IMR-90 (cell line): ENCODE data around the gene LAMC3. TPM values are rescaled to one million over a fixed set of nuclear protein-coding genes. Genes with fewer than 3 reads are reported as not detected.

Experiments
- ATAC-seq: fragments of 200-7000 bp; cut with Tn5 transposase; 2 replicates; pipeline ENCODE4 v1.9.1; 2020; ENCODE audit warnings: low read depth, mild to moderate bottlenecking, moderate library complexity
- BruUV-seq: library from RNA; stranded (reverse); fragments of 400-500 nt; replicated peaks from 2 replicates; lab custom pipeline; 2021; lab: Mats Ljungman, UMichigan
- CTCF ChIA-PET: fragments of 300-600 bp; formaldehyde crosslinking; extraction: SDS; loops from one replicate; lab custom pipeline; 2021; ENCODE audit warnings: antibody characterized with exemption; lab: Yijun Ruan, JAX
- POLR2A ChIA-PET: fragments of 300-600 bp; sonication (Branson Sonifier 250); formaldehyde crosslinking; loops from one replicate; lab custom pipeline; 2022; ENCODE audit warnings: antibody characterized with exemption; ENCODE audit not compliant: unreplicated experiment; lab: Charles Lee
- DNase-seq: peaks from one replicate; pipeline ENCODE4 v3.0.0; 2013
- H2AFZ ChIP-seq: replicated peaks from 2 replicates; pipeline ENCODE3; 2013; ENCODE audit warnings: low read length, mild to moderate bottlenecking; ENCODE audit not compliant: poor library complexity
- H2AK5ac ChIP-seq: 2 replicates; pipeline ENCODE4 v1.6.1; 2013; ENCODE audit warnings: low read depth, low read length, inconsistent platforms
- H2AK9ac ChIP-seq: replicated peaks from 2 replicates; pipeline ENCODE3; 2013; ENCODE audit warnings: mild to moderate bottlenecking, low read depth, low read length, moderate library complexity; ENCODE audit not compliant: poor library complexity
- H2BK120ac ChIP-seq: 2 replicates; pipeline ENCODE4 v1.6.1; 2013; ENCODE audit warnings: low read depth, low read length, inconsistent platforms
- H2BK15ac ChIP-seq: 3 replicates; pipeline ENCODE4 v1.6.1; 2013; ENCODE audit warnings: low read depth, low read length, inconsistent platforms
- H2BK20ac ChIP-seq: 2 replicates; pipeline ENCODE4 v1.6.1; 2013; ENCODE audit warnings: low read depth, mild to moderate bottlenecking, inconsistent platforms, low read length, moderate library complexity
- H2BK5ac ChIP-seq: 2 replicates; pipeline ENCODE4 v1.6.1; 2013; ENCODE audit warnings: mild to moderate bottlenecking, low read depth, low read length, inconsistent platforms; ENCODE audit not compliant: poor library complexity, severe bottlenecking
- H3K14ac ChIP-seq: replicated peaks from 2 replicates; pipeline ENCODE4 v1.6.1; 2013; ENCODE audit warnings: low read depth, low read length, inconsistent platforms
- H3K18ac ChIP-seq: 2 replicates; pipeline ENCODE4 v1.6.1; 2013; ENCODE audit warnings: low read depth, low read length, control low read depth
- H3K23ac ChIP-seq: 2 replicates; pipeline ENCODE4 v1.6.1; 2013; ENCODE audit warnings: low read depth, low read length, inconsistent platforms
- H3K27ac ChIP-seq: 2 replicates; pipeline ENCODE4 v1.5.1; 2013; ENCODE audit warnings: mild to moderate bottlenecking, control low read depth, low read length; ENCODE audit not compliant: insufficient read depth
- H3K27me3 ChIP-seq: 2 replicates; pipeline ENCODE4 v1.6.1; 2013; ENCODE audit warnings: low read length; ENCODE audit not compliant: control insufficient read depth, insufficient read depth
- H3K36me3 ChIP-seq: 2 replicates; pipeline ENCODE4 v1.6.1; 2013; ENCODE audit warnings: low read length, mixed read lengths; ENCODE audit not compliant: control insufficient read depth, insufficient read depth
- H3K4ac ChIP-seq: 2 replicates; pipeline ENCODE4 v1.6.1; 2013; ENCODE audit warnings: low read depth, low read length, inconsistent platforms
- H3K4me1 ChIP-seq: 2 replicates; pipeline ENCODE4 v1.6.1; 2013; ENCODE audit warnings: low read length, mixed read lengths; ENCODE audit not compliant: control insufficient read depth, insufficient read depth
- H3K4me2 ChIP-seq: 2 replicates; pipeline ENCODE4 v1.6.1; 2013; ENCODE audit warnings: low read depth, mild to moderate bottlenecking, control low read depth, low read length, moderate library complexity
- H3K4me3 ChIP-seq: 2 replicates; pipeline ENCODE4 v1.5.1; 2013; ENCODE audit warnings: low read depth, mild to moderate bottlenecking, control low read depth, low read length, moderate library complexity; ENCODE audit not compliant: insufficient read depth
- H3K56ac ChIP-seq: 2 replicates; pipeline ENCODE4 v1.6.1; 2013; ENCODE audit warnings: low read length, inconsistent platforms; ENCODE audit not compliant: insufficient read depth; ENCODE audit errors: extremely low read depth
- H3K79me1 ChIP-seq, 2 experiments: 2 replicates each; pipeline ENCODE4 v1.6.1; 2013; ENCODE audit warnings: low read length in 2 of 2, inconsistent platforms in 1 of 2, low read depth in 1 of 2
- H3K9ac ChIP-seq: 2 replicates; pipeline ENCODE4 v1.6.1; 2013; ENCODE audit warnings: low read depth, low read length, control low read depth
- H3K9me1 ChIP-seq: 2 replicates; pipeline ENCODE4 v1.6.1; 2013; ENCODE audit warnings: low read length, inconsistent platforms; ENCODE audit not compliant: insufficient read depth
- H3K9me3 ChIP-seq: 2 replicates; pipeline ENCODE4 v1.6.1; 2013; ENCODE audit warnings: low read length; ENCODE audit not compliant: control insufficient read depth, insufficient read depth
- H4K20me1 ChIP-seq: 2 replicates; pipeline ENCODE4 v1.6.1; 2013; ENCODE audit warnings: low read length, inconsistent platforms; ENCODE audit not compliant: insufficient read depth
- H4K5ac ChIP-seq: 2 replicates; pipeline ENCODE4 v1.6.1; 2013; ENCODE audit warnings: mild to moderate bottlenecking, low read depth, low read length, control low read depth
- H4K8ac ChIP-seq, 2 experiments: 2 replicates each; pipeline ENCODE4 v1.6.1; 2013; ENCODE audit warnings: low read depth in 2 of 2, low read length in 2 of 2, control low read depth in 1 of 2, inconsistent platforms in 1 of 2
- H4K91ac ChIP-seq: 2 replicates; pipeline ENCODE4 v1.6.1; 2013; ENCODE audit warnings: low read depth, low read length, inconsistent platforms; ENCODE audit not compliant: insufficient read depth
- BHLHE40 ChIP-seq: fragments of 150-350 bp; IDR thresholded peaks from 2 replicates; pipeline ENCODE4 v1.6.1; 2016; ENCODE audit warnings: mild to moderate bottlenecking, low read depth, low read length
- CEBPB ChIP-seq: IDR thresholded peaks from 2 replicates; pipeline ENCODE4 v1.6.1; 2012; ENCODE audit warnings: low read depth, low read length, improper control_type of control experiment
- FOS ChIP-seq: fragments of 150-350 bp; IDR thresholded peaks from 2 replicates; pipeline ENCODE4 v1.6.1; 2016; ENCODE audit warnings: low read depth, low read length
- MAFK ChIP-seq: IDR thresholded peaks from 2 replicates; pipeline ENCODE4 v1.6.1; 2012; ENCODE audit warnings: low read depth, low read length, improper control_type of control experiment
- MAZ ChIP-seq: IDR thresholded peaks from 2 replicates; pipeline ENCODE4 v1.6.1; 2012; ENCODE audit warnings: low read depth, mild to moderate bottlenecking, low read length, improper control_type of control experiment, moderate library complexity, borderline replicate concordance
- POLR2A ChIP-seq: IDR thresholded peaks from 2 replicates; pipeline ENCODE4 v1.6.1; 2012; ENCODE audit warnings: mild to moderate bottlenecking, low read depth, low read length
- RFX5 ChIP-seq: IDR thresholded peaks from 2 replicates; pipeline ENCODE4 v1.8.0; 2012; ENCODE audit warnings: low read depth, mild to moderate bottlenecking, low read length, moderate library complexity
- WGBS, 2 experiments: methylation state at CpG; one replicate each; pipeline versions ENCODE4 v1.1.5 to v1.1.7; 2013; ENCODE audit warnings: missing lambda C conversion rate in 2 of 2; ENCODE audit not compliant: insufficient read length in 1 of 2; ENCODE audit errors: extremely low coverage in 2 of 2; 5-methylcytosine and 5-hydroxymethylcytosine counted together
- dilution Hi-C: fragments of 300-500 bp; cut with HindIII; formaldehyde crosslinking; loops from one replicate; pipeline ENCODE4 v1.14.3; 2018; ENCODE audit warnings: low sequenced_read_pairs; ENCODE audit not compliant: unreplicated experiment
- in situ Hi-C: fragments of 300-500 bp; cut with MboI; formaldehyde crosslinking; loops from 3 replicates; pipeline ENCODE4 v1.14.3; 2019; ENCODE audit warnings: low sequenced_read_pairs, inconsistent platforms, mixed read lengths
- intact Hi-C: fragments of 100-400 bp; cut with micrococcal nuclease; formaldehyde crosslinking; loops from 2 replicates; pipeline ENCODE4 v1.10.0; 2022
- polyA plus RNA-seq, 3 experiments: library from polyadenylated mRNA; depleted of rRNA; stranded (reverse); fragments of >200 nt; gene quantifications; 2 replicates each; pipeline ENCODE4 v1.2.3, GENCODE V29; 2012; ENCODE audit warnings: low replicate concordance in 1 of 3
- total RNA-seq: library from RNA; depleted of rRNA; stranded (reverse); fragments of >200 nt; gene quantifications from 2 replicates; pipeline ENCODE4 v1.2.3, GENCODE V29; 2012
- TF ChIP-seq, protein P1 (sequence below): conservative IDR thresholded peaks from 2 replicates; pipeline ENCODE4 v1.5.1; 2012; ENCODE audit warnings: mild to moderate bottlenecking, low read depth, low read length, improper control_type of control experiment
- TF ChIP-seq, protein P2 (sequence below): fragments of 150-350 bp; IDR thresholded peaks from 2 replicates; pipeline ENCODE4 v1.6.1; 2017; ENCODE audit warnings: mild to moderate bottlenecking, antibody characterized with exemption, low read length, low read depth

LAMC3 gene
- total and polyA plus RNA-seq, 2 of the 4 experiments (the other 2 are of a cell fraction) = not detected

GRCh38 chr9:130988400-130988747 lies 20.6 kb upstream of the LAMC3 start:
- in situ Hi-C loops (no loop called here), intact Hi-C loops (no loop called here), dilution Hi-C loops (no loop called here)
- Histone ChIP-seq H2AK9ac (no peak overlapping the region), H2BK120ac (no peak overlapping the region), H3K36me3 (no peaks in the 10 kb centered on the region), H4K20me1 (no peaks in the 10 kb centered on the region), H2AK5ac (no peak overlapping the region), H4K8ac (no peak overlapping the region), H3K79me1 (no peaks in the 10 kb centered on the region), H2AFZ (no peak overlapping the region), H3K4ac (no peak overlapping the region), H3K9me3 (no peaks in the 10 kb centered on the region), H3K4me2 (no peak overlapping the region), H3K4me3 (no peak overlapping the region), H3K9ac (no peak overlapping the region), H3K14ac (no peak overlapping the region), H2BK5ac (no peak overlapping the region), H3K27ac (no peak overlapping the region), H2BK20ac (no peak overlapping the region), H3K23ac (no peak overlapping the region), H3K4me1 (no peaks in the 10 kb centered on the region), H2BK15ac (no peak overlapping the region), H4K91ac (no peak overlapping the region), H3K56ac (no peak overlapping the region), H3K27me3 (peaks cover 43% of the 10 kb centered on the region), H3K18ac (no peak overlapping the region), H4K5ac (no peak overlapping the region), H3K9me1 (no peaks in the 10 kb centered on the region)
- DNase-seq = no peak
- no peak for ATAC-seq
- BruUV-seq = no TSS peak
- WGBS, 2 experiments = no CpG with 5 or more reads among the region's 2 CpGs
- POLR2A ChIA-PET = no interaction called here
- TF ChIP-seq BHLHE40 = no peak
- no peak for TF ChIP-seq FOS
- TF ChIP-seq POLR2A = no peak
- TF ChIP-seq, protein P1, sequence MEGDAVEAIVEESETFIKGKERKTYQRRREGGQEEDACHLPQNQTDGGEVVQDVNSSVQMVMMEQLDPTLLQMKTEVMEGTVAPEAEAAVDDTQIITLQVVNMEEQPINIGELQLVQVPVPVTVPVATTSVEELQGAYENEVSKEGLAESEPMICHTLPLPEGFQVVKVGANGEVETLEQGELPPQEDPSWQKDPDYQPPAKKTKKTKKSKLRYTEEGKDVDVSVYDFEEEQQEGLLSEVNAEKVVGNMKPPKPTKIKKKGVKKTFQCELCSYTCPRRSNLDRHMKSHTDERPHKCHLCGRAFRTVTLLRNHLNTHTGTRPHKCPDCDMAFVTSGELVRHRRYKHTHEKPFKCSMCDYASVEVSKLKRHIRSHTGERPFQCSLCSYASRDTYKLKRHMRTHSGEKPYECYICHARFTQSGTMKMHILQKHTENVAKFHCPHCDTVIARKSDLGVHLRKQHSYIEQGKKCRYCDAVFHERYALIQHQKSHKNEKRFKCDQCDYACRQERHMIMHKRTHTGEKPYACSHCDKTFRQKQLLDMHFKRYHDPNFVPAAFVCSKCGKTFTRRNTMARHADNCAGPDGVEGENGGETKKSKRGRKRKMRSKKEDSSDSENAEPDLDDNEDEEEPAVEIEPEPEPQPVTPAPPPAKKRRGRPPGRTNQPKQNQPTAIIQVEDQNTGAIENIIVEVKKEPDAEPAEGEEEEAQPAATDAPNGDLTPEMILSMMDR = no peak
- no peak for TF ChIP-seq MAZ
- no peak for TF ChIP-seq RFX5
- TF ChIP-seq, protein P2, sequence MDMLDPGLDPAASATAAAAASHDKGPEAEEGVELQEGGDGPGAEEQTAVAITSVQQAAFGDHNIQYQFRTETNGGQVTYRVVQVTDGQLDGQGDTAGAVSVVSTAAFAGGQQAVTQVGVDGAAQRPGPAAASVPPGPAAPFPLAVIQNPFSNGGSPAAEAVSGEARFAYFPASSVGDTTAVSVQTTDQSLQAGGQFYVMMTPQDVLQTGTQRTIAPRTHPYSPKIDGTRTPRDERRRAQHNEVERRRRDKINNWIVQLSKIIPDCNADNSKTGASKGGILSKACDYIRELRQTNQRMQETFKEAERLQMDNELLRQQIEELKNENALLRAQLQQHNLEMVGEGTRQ = no peak
- no peak for TF ChIP-seq MAFK
- no peak for TF ChIP-seq CEBPB
- CTCF ChIA-PET = no interaction called here
